Measurements from ENCODE around the gene FER1L5.

DNA sequence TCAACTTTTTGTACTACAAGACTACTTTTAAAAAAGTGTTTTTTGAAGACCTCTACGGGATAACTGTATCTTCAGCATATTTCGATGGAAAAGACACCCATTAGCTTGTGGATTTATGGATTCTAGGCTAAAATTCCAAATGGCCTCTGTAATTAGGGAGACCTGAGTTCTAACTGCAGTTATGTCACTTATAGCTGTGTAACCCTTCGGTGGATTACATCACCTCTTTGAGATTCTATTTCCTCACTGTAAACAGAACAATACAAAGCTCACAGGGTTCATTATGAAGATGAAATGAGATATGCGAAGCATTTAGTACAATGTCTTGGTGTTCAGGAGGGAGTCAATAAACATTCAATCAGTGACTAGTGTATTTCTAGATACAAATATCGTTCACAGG lies 73.1 kb downstream of the FER1L5 start:
- TF ChIP-seq, protein P1, sequence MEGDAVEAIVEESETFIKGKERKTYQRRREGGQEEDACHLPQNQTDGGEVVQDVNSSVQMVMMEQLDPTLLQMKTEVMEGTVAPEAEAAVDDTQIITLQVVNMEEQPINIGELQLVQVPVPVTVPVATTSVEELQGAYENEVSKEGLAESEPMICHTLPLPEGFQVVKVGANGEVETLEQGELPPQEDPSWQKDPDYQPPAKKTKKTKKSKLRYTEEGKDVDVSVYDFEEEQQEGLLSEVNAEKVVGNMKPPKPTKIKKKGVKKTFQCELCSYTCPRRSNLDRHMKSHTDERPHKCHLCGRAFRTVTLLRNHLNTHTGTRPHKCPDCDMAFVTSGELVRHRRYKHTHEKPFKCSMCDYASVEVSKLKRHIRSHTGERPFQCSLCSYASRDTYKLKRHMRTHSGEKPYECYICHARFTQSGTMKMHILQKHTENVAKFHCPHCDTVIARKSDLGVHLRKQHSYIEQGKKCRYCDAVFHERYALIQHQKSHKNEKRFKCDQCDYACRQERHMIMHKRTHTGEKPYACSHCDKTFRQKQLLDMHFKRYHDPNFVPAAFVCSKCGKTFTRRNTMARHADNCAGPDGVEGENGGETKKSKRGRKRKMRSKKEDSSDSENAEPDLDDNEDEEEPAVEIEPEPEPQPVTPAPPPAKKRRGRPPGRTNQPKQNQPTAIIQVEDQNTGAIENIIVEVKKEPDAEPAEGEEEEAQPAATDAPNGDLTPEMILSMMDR (IDR thresholded peaks at IDR 0.05): no peak
- no peak for TF ChIP-seq POLR2A (IDR thresholded peaks at IDR 0.05)

Data from adrenal gland (tissue), 5 donors.